ENCODE results near the gene TGFA. TPM values are rescaled to one million over a fixed set of nuclear protein-coding genes. Genes with fewer than 3 reads are reported as not detected.

TGFA gene
- total and polyA plus RNA-seq, 2 donors (not counting 1 experiment from before 2014, with no cell fraction given): 0.06 TPM; not detected in 1

GRCh38 chr2:70471129-70471528 lies 82.5 kb downstream of the TGFA start:
- Histone ChIP-seq H3K4me1 (ENCODE audit: control insufficient read depth, extremely low read depth, insufficient read depth, low read length) (no peaks in the 10 kb centered on the region), H4K20me1 (ENCODE audit: control insufficient read depth, extremely low read depth, insufficient read depth, low read length) (no peaks in the 10 kb centered on the region), H2AFZ (ENCODE audit: low read length) (no peak overlapping the region), H3K9me3 (ENCODE audit: control insufficient read depth, insufficient read depth, low read depth, low read length) (no peaks in the 10 kb centered on the region), H3K4me3 (replicated peaks in 1 of 4; ENCODE audit: control extremely low read depth in 1 of 4, insufficient read depth in 1 of 4, low read depth in 3 of 4, low read length in 4 of 4) (no peak overlapping the region), H3K79me2 (ENCODE audit: control insufficient read depth, insufficient read depth, low read length) (no peaks in the 10 kb centered on the region), H3K4me2 (ENCODE audit: extremely low read depth, insufficient read depth, low read length) (no peak overlapping the region), H3K36me3 (ENCODE audit: control insufficient read depth, insufficient read depth, low read length) (no peaks in the 10 kb centered on the region), H3K27me3 (ENCODE audit: control insufficient read depth, insufficient read depth, low read length) (peaks cover 8% of the 10 kb centered on the region), H3K27ac (ENCODE audit: insufficient read depth, low read length) (no peak overlapping the region), H3K9ac (ENCODE audit: insufficient read depth, low read length) (no peak overlapping the region)
- TF ChIP-seq CTCF (conservative IDR thresholded peaks at IDR 0.05 in 1 of 2, IDR thresholded peaks at IDR 0.05 in 1 of 2; ENCODE audit: low read depth in 1 of 2, low read length in 2 of 2) (no peak), EZH2 (IDR thresholded peaks at IDR 0.05; ENCODE audit: low read length, missing control alignments) (no peak)
- no peak for DNase-seq (ENCODE audit: low read depth in 2 of 2)

GRCh38 chr2:70469961-70470360 lies 83.7 kb downstream of the TGFA start:
- Histone ChIP-seq H3K9ac (ENCODE audit: insufficient read depth, low read length) (no peak overlapping the region), H3K79me2 (ENCODE audit: control insufficient read depth, insufficient read depth, low read length) (no peaks in the 10 kb centered on the region), H3K4me1 (ENCODE audit: control insufficient read depth, extremely low read depth, insufficient read depth, low read length) (no peaks in the 10 kb centered on the region), H3K4me2 (ENCODE audit: extremely low read depth, insufficient read depth, low read length) (no peak overlapping the region), H3K27ac (ENCODE audit: insufficient read depth, low read length) (no peak overlapping the region), H3K36me3 (ENCODE audit: control insufficient read depth, insufficient read depth, low read length) (no peaks in the 10 kb centered on the region), H3K9me3 (ENCODE audit: control insufficient read depth, insufficient read depth, low read depth, low read length) (no peaks in the 10 kb centered on the region), H2AFZ (ENCODE audit: low read length) (no peak overlapping the region), H3K4me3 (replicated peaks in 1 of 4; ENCODE audit: control extremely low read depth in 1 of 4, insufficient read depth in 1 of 4, low read depth in 3 of 4, low read length in 4 of 4) (no peak overlapping the region), H4K20me1 (ENCODE audit: control insufficient read depth, extremely low read depth, insufficient read depth, low read length) (no peaks in the 10 kb centered on the region), H3K27me3 (ENCODE audit: control insufficient read depth, insufficient read depth, low read length) (peaks cover 6% of the 10 kb centered on the region)
- TF ChIP-seq CTCF (conservative IDR thresholded peaks at IDR 0.05 in 1 of 2, IDR thresholded peaks at IDR 0.05 in 1 of 2; ENCODE audit: low read depth in 1 of 2, low read length in 2 of 2) (no peak), EZH2 (IDR thresholded peaks at IDR 0.05; ENCODE audit: low read length, missing control alignments) (no peak)
- DNase-seq (ENCODE audit: low read depth in 2 of 2): no peak

- DNase-seq (ENCODE audit: low read depth in 2 of 2): no peak
- no peak overlapping the region for H3K4me3 ChIP-seq (replicated peaks in 1 of 4; ENCODE audit: control extremely low read depth in 1 of 4, insufficient read depth in 1 of 4, low read depth in 3 of 4, low read length in 4 of 4)
- H3K79me2 ChIP-seq (ENCODE audit: control insufficient read depth, insufficient read depth, low read length): no peaks in the 10 kb centered on the region
Measured at GRCh38 chr2:70469435-70469834, 84.2 kb downstream of the TGFA start.

More at GRCh38 chr2:70469435-70469834, 84.2 kb downstream of the TGFA start:
- Histone ChIP-seq H3K27me3 (ENCODE audit: control insufficient read depth, insufficient read depth, low read length) (peaks cover 6% of the 10 kb centered on the region), H4K20me1 (ENCODE audit: control insufficient read depth, extremely low read depth, insufficient read depth, low read length) (no peaks in the 10 kb centered on the region), H3K9me3 (ENCODE audit: control insufficient read depth, insufficient read depth, low read depth, low read length) (no peaks in the 10 kb centered on the region), H3K4me1 (ENCODE audit: control insufficient read depth, extremely low read depth, insufficient read depth, low read length) (no peaks in the 10 kb centered on the region), H3K36me3 (ENCODE audit: control insufficient read depth, insufficient read depth, low read length) (no peaks in the 10 kb centered on the region), H3K9ac (ENCODE audit: insufficient read depth, low read length) (no peak overlapping the region), H3K27ac (ENCODE audit: insufficient read depth, low read length) (no peak overlapping the region), H3K4me2 (ENCODE audit: extremely low read depth, insufficient read depth, low read length) (no peak overlapping the region), H2AFZ (ENCODE audit: low read length) (no peak overlapping the region)
- TF ChIP-seq CTCF (conservative IDR thresholded peaks at IDR 0.05 in 1 of 2, IDR thresholded peaks at IDR 0.05 in 1 of 2; ENCODE audit: low read depth in 1 of 2, low read length in 2 of 2) (no peak), EZH2 (IDR thresholded peaks at IDR 0.05; ENCODE audit: low read length, missing control alignments) (no peak)

Measured in fibroblast of lung (primary cell).